Mesendoderm (in vitro differentiated cells): ENCODE measurements around the gene TRPV6. TPM values are rescaled to one million over a fixed set of nuclear protein-coding genes. Genes with fewer than 3 reads are reported as not detected.

Experiments used
- DNase-seq: peaks from one replicate; pipeline ENCODE4 v3.0.0; 2013
- H2AK5ac ChIP-seq: 2 replicates; pipeline ENCODE4 v1.6.1; 2013; ENCODE audit warnings: low read length, inconsistent platforms
- H2BK120ac ChIP-seq: 2 replicates; pipeline ENCODE4 v1.6.1; 2013; ENCODE audit warnings: low read depth, mild to moderate bottlenecking, low read length, moderate library complexity, mixed read lengths
- H2BK15ac ChIP-seq: replicated peaks from 2 replicates; pipeline ENCODE4 v1.6.1; 2013; ENCODE audit warnings: low read depth, mild to moderate bottlenecking, moderate library complexity
- H2BK5ac ChIP-seq: 2 replicates; pipeline ENCODE4 v1.6.1; 2013; ENCODE audit warnings: low read length, inconsistent platforms
- H3K18ac ChIP-seq: 2 replicates; pipeline ENCODE4 v1.6.1; 2013; ENCODE audit warnings: mild to moderate bottlenecking, low read length, mixed read lengths
- H3K23ac ChIP-seq: one replicate; pipeline ENCODE4 v1.6.1; 2013; ENCODE audit warnings: low read length
- H3K27ac ChIP-seq: 2 replicates; pipeline ENCODE4 v1.5.1; 2013; ENCODE audit warnings: low read depth, mild to moderate bottlenecking, inconsistent platforms, low read length, moderate library complexity
- H3K27me3 ChIP-seq: 2 replicates; pipeline ENCODE4 v1.6.1; 2013; ENCODE audit warnings: low read length, control low read depth, mild to moderate bottlenecking, inconsistent platforms; ENCODE audit not compliant: insufficient read depth, poor library complexity
- H3K36me3 ChIP-seq: 2 replicates; pipeline ENCODE4 v1.6.1; 2013; ENCODE audit warnings: low read length, inconsistent platforms; ENCODE audit not compliant: control insufficient read depth, insufficient read depth
- H3K4ac ChIP-seq: one replicate; pipeline ENCODE4 v1.6.1; 2013; ENCODE audit warnings: low read depth, mild to moderate bottlenecking, low read length, moderate library complexity
- H3K4me1 ChIP-seq: 2 replicates; pipeline ENCODE4 v1.6.1; 2013; ENCODE audit warnings: low read depth, low read length, inconsistent platforms; ENCODE audit not compliant: control insufficient read depth
- H3K4me2 ChIP-seq: 2 replicates; pipeline ENCODE4 v1.6.1; 2013; ENCODE audit warnings: low read length
- H3K4me3 ChIP-seq: 2 replicates; pipeline ENCODE4 v1.5.1; 2013; ENCODE audit warnings: mild to moderate bottlenecking, low read length
- H3K56ac ChIP-seq: one replicate; pipeline ENCODE4 v1.6.1; 2013; ENCODE audit warnings: low read length
- H3K79me1 ChIP-seq: 2 replicates; pipeline ENCODE4 v1.6.1; 2013; ENCODE audit warnings: low read length, inconsistent platforms
- H3K79me2 ChIP-seq: 2 replicates; pipeline ENCODE4 v1.6.1; 2013; ENCODE audit warnings: mild to moderate bottlenecking, low read length; ENCODE audit not compliant: control insufficient read depth, insufficient read depth
- H3K9ac ChIP-seq: 2 replicates; pipeline ENCODE4 v1.6.1; 2013; ENCODE audit warnings: low read length, inconsistent platforms
- H4K5ac ChIP-seq: one replicate; pipeline ENCODE4 v1.6.1; 2013; ENCODE audit warnings: low read length
- H4K8ac ChIP-seq: one replicate; pipeline ENCODE4 v1.6.1; 2013; ENCODE audit warnings: low read depth, mild to moderate bottlenecking, control low read depth, low read length, moderate library complexity
- WGBS: extraction: QIAGEN DNeasy Blood & Tissue Kit; methylation state at CpG from one replicate; pipeline ENCODE4 v1.1.7; 2013; ENCODE audit warnings: low lambda C conversion rate, missing lambda C conversion rate; ENCODE audit not compliant: insufficient coverage; ENCODE audit errors: extremely low coverage; 5-methylcytosine and 5-hydroxymethylcytosine counted together
- polyA plus RNA-seq, 2 experiments: library from polyadenylated mRNA; stranded (reverse); fragments of 200-250 nt; gene quantifications; one replicate each; pipeline ENCODE4 v1.2.3, GENCODE V29; 2013

The TRPV6 gene
- polyA plus RNA-seq (2013, experiment 1 of 2), result 0.87 TPM
- polyA plus RNA-seq (2013, experiment 2 of 2), result 0.71 TPM

- Histone ChIP-seq H3K4me3 (no peak within 1 kb of the TSS), H2AK5ac (no peak within 1 kb of the TSS), H2BK5ac (no peak within 1 kb of the TSS), H4K5ac (no peak within 1 kb of the TSS), H3K36me3 (no peaks in the 10 kb centered on the region), H3K56ac (peak within 1 kb of the TSS; percentile 45), H3K4me1 (no peaks in the 10 kb centered on the region), H3K9ac (peak within 1 kb of the TSS; percentile 38), H3K79me2 (no peaks in the 10 kb centered on the region), H3K79me1 (no peaks in the 10 kb centered on the region), H2BK120ac (peak within 1 kb of the TSS; percentile 49), H3K23ac (no peak within 1 kb of the TSS), H3K4me2 (no peak within 1 kb of the TSS), H2BK15ac (no peak within 1 kb of the TSS), H3K4ac (no peak within 1 kb of the TSS), H3K27ac (no peak within 1 kb of the TSS), H3K27me3 (no peaks in the 10 kb centered on the region), H4K8ac (no peak within 1 kb of the TSS), H3K18ac (peak within 1 kb of the TSS; percentile 34)
- DNase-seq, result peak; percentile 93
- WGBS, result no CpG with 5 or more reads among the region's 16 CpGs
These were observed at the start of gene TRPV6 for GRCh38 chr7:142885311-142886230. TSS of gene TRPV6 (minus strand) at chr7:142885745.

GRCh38 chr7:142934056-142934455, 48.5 kb upstream of the TRPV6 start:
- H2AK5ac ChIP-seq, result no peak overlapping the region
- no peak overlapping the region for H3K56ac ChIP-seq
- DNase-seq, result no peak
- H3K79me2 ChIP-seq, result no peaks in the 10 kb centered on the region
- H2BK15ac ChIP-seq, result no peak overlapping the region
- no peaks in the 10 kb centered on the region for H3K27me3 ChIP-seq
- no peak overlapping the region for H3K9ac ChIP-seq
- H2BK5ac ChIP-seq, result no peak overlapping the region
- no peak overlapping the region for H3K4me3 ChIP-seq
- H3K18ac ChIP-seq, result no peak overlapping the region
- no peak overlapping the region for H2BK120ac ChIP-seq
- H3K4ac ChIP-seq, result no peak overlapping the region
- no peak overlapping the region for H3K27ac ChIP-seq
- no peaks in the 10 kb centered on the region for H3K4me1 ChIP-seq
- H3K36me3 ChIP-seq, result no peaks in the 10 kb centered on the region
- H3K4me2 ChIP-seq, result no peak overlapping the region
- H3K79me1 ChIP-seq, result no peaks in the 10 kb centered on the region
- H4K5ac ChIP-seq, result no peak overlapping the region
- no peak overlapping the region for H4K8ac ChIP-seq
- no peak overlapping the region for H3K23ac ChIP-seq
- WGBS, result no CpG with 5 or more reads among the region's 12 CpGs

- no CpG with 5 or more reads among the region's 4 CpGs for WGBS
These were observed 48.1 kb upstream of the TRPV6 start, which contains the start of gene TRPV5 for GRCh38 chr7:142933624-142934023. TSS of gene TRPV5 (minus strand) at chr7:142933746. CDS start at chr7:142933459, 287 bp downstream.

GRCh38 chr7:142933092-142933475, 47.5 kb upstream of the TRPV6 start:
- no peaks in the 10 kb centered on the region for H3K79me2 ChIP-seq
- WGBS, result no CpG with 5 or more reads among the region's 7 CpGs
- no peaks in the 10 kb centered on the region for H3K4me1 ChIP-seq
- no peaks in the 10 kb centered on the region for H3K79me1 ChIP-seq
- H4K8ac ChIP-seq, result no peak overlapping the region
- no peak overlapping the region for H2BK120ac ChIP-seq
- no peak overlapping the region for H3K4me2 ChIP-seq
- H2AK5ac ChIP-seq, result no peak overlapping the region
- H4K5ac ChIP-seq, result no peak overlapping the region
- no peak overlapping the region for H3K27ac ChIP-seq
- H3K18ac ChIP-seq, result no peak overlapping the region
- no peak overlapping the region for H3K9ac ChIP-seq
- no peaks in the 10 kb centered on the region for H3K27me3 ChIP-seq
- H3K4me3 ChIP-seq, result no peak overlapping the region
- H2BK5ac ChIP-seq, result no peak overlapping the region
- no peak overlapping the region for H3K4ac ChIP-seq
- H3K36me3 ChIP-seq, result no peaks in the 10 kb centered on the region
- H2BK15ac ChIP-seq, result no peak overlapping the region
- DNase-seq, result no peak
- H3K23ac ChIP-seq, result no peak overlapping the region
- no peak overlapping the region for H3K56ac ChIP-seq

More at GRCh38 chr7:142933624-142934023, 48.1 kb upstream of the TRPV6 start, which contains the start of gene TRPV5:
- Histone ChIP-seq H3K36me3 (no peaks in the 10 kb centered on the region), H3K79me2 (no peaks in the 10 kb centered on the region), H3K27me3 (no peaks in the 10 kb centered on the region), H2BK5ac (no peak within 1 kb of the TSS), H3K23ac (no peak within 1 kb of the TSS), H4K5ac (no peak within 1 kb of the TSS), H2BK15ac (no peak within 1 kb of the TSS), H4K8ac (no peak within 1 kb of the TSS), H3K79me1 (no peaks in the 10 kb centered on the region), H3K4me1 (no peaks in the 10 kb centered on the region), H2AK5ac (no peak within 1 kb of the TSS), H2BK120ac (no peak within 1 kb of the TSS), H3K4ac (no peak within 1 kb of the TSS), H3K4me2 (no peak within 1 kb of the TSS), H3K27ac (no peak within 1 kb of the TSS), H3K4me3 (no peak within 1 kb of the TSS), H3K56ac (no peak within 1 kb of the TSS), H3K9ac (no peak within 1 kb of the TSS), H3K18ac (no peak within 1 kb of the TSS)
- no peak for DNase-seq

- H3K56ac ChIP-seq, result no peak overlapping the region
- H3K4ac ChIP-seq, result no peak overlapping the region
- no peak overlapping the region for H2BK15ac ChIP-seq
- no peak overlapping the region for H2BK5ac ChIP-seq
- no peak overlapping the region for H3K27ac ChIP-seq
- H3K9ac ChIP-seq, result no peak overlapping the region
- H3K79me1 ChIP-seq, result no peaks in the 10 kb centered on the region
- H3K79me2 ChIP-seq, result no peaks in the 10 kb centered on the region
- H3K18ac ChIP-seq, result no peak overlapping the region
- H3K36me3 ChIP-seq, result no peaks in the 10 kb centered on the region
- H3K4me2 ChIP-seq, result no peak overlapping the region
- no peak overlapping the region for H4K5ac ChIP-seq
- no peaks in the 10 kb centered on the region for H3K27me3 ChIP-seq
- no peaks in the 10 kb centered on the region for H3K4me1 ChIP-seq
- WGBS, result no CpG with 5 or more reads among the region's 5 CpGs
- H3K4me3 ChIP-seq, result no peak overlapping the region
- no peak overlapping the region for H2BK120ac ChIP-seq
- no peak overlapping the region for H3K23ac ChIP-seq
- no peak overlapping the region for H2AK5ac ChIP-seq
- no peak for DNase-seq
- H4K8ac ChIP-seq, result no peak overlapping the region
These were observed 47.0 kb upstream of the TRPV6 start for GRCh38 chr7:142932386-142933091.
